Cardiac muscle cell (in vitro differentiated cells and primary cell): ENCODE measurements around the gene LATS2. TPM values are rescaled to one million over a fixed set of nuclear protein-coding genes. Genes with fewer than 3 reads are reported as not detected.

Experiments used
- polyA plus RNA-seq: library from polyadenylated mRNA; unstranded; fragments of >200 nt; fragmentation: Nextera tagmentation; extraction: Ambion mirVana; gene quantifications from 2 replicates; pipeline ENCODE4 v1.2.1, GENCODE V29; 2016
- total RNA-seq: library from RNA; depleted of rRNA; stranded (reverse); fragments of >200 nt; gene quantifications from 2 replicates; pipeline ENCODE4 v1.2.3, GENCODE V29; 2016

LATS2 gene
- total and polyA plus RNA-seq, 2 experiments from 2014 or later = 4.0 to 14.7 TPM

Other genes with a start within 250 kb of the LATS2 start
- gene XPO4, start 158.8 kb downstream of the LATS2 start, total RNA-seq = 133 and 177 TPM in 2 replicates
- 51.8 and 74.0 TPM in 2 replicates for gene XPO4, start 158.8 kb downstream of the LATS2 start, polyA plus RNA-seq
- 58.9 and 63.4 TPM in 2 replicates for gene SAP18, start 78.5 kb upstream of the LATS2 start, total RNA-seq
- gene SAP18, start 78.5 kb upstream of the LATS2 start, polyA plus RNA-seq = 406 and 443 TPM in 2 replicates
- 4.1 and 7.8 TPM in 2 replicates for gene SKA3, start 115.0 kb upstream of the LATS2 start, total RNA-seq
- gene SKA3, start 115.0 kb upstream of the LATS2 start, polyA plus RNA-seq = 5.1 and 16.9 TPM in 2 replicates
- 40.9 and 74.1 TPM in 2 replicates for gene MRPL57, start 115.1 kb upstream of the LATS2 start, total RNA-seq
- 55.3 and 60.4 TPM in 2 replicates for gene MRPL57, start 115.1 kb upstream of the LATS2 start, polyA plus RNA-seq